WTC11 (cell line): ENCODE data around the gene ELL3. TPM values are rescaled to one million over a fixed set of nuclear protein-coding genes. Genes with fewer than 3 reads are reported as not detected.
A peak's percentile ranks its signal among the peaks of the same experiment; 100 is the strongest.

Experiments
- ATAC-seq: fragments of 200-7000 bp; cut with Tn5 transposase; 2 replicates; pipeline ENCODE4 v1.10.0; 2021; ENCODE audit warnings: mild to moderate bottlenecking, moderate library complexity
- CTCF ChIA-PET: fragments of 300-600 bp; sonication (Branson Sonifier 250); formaldehyde crosslinking; loops from one replicate; lab custom pipeline; 2021; ENCODE audit warnings: antibody characterized with exemption; lab: Charles Lee
- POLR2A ChIA-PET: fragments of 350-600 bp; sonication (Branson Sonifier 250); formaldehyde crosslinking; loops from one replicate; lab custom pipeline; 2021; ENCODE audit warnings: antibody characterized with exemption; lab: Charles Lee
- DNase-seq: peaks from one replicate; pipeline ENCODE4 v3.0.0; 2021; ENCODE audit warnings: low spot score
- H3K27ac Mint-ChIP-seq: 2 replicates; pipeline ENCODE4 v1.8.0; 2021; ENCODE audit warnings: mixed read lengths
- H3K27me3 Mint-ChIP-seq: 2 replicates; pipeline ENCODE4 v1.8.0; 2021; ENCODE audit warnings: low read depth, mild to moderate bottlenecking, moderate library complexity, mixed read lengths
- H3K36me3 Mint-ChIP-seq: 2 replicates; pipeline ENCODE4 v1.8.0; 2021; ENCODE audit warnings: mixed read lengths
- H3K4me1 Mint-ChIP-seq: 2 replicates; pipeline ENCODE4 v1.8.0; 2022; ENCODE audit warnings: mixed read lengths
- H3K4me3 Mint-ChIP-seq: 2 replicates; pipeline ENCODE4 v1.8.0; 2021; ENCODE audit warnings: mild to moderate bottlenecking, moderate library complexity, mixed read lengths
- H3K9me3 Mint-ChIP-seq: 2 replicates; pipeline ENCODE4 v1.8.0; 2021; ENCODE audit warnings: mixed read lengths
- ELF4 ChIP-seq: sonication (generic); formaldehyde crosslinking; IDR thresholded peaks from 2 replicates; pipeline ENCODE4 v1.8.1; 2022; ENCODE audit warnings: low read depth, mild to moderate bottlenecking, moderate library complexity, missing genetic modification reagents
- EMX1 ChIP-seq: fragments of 250-450 bp; sonication (Bioruptor Pico); IDR thresholded peaks from 2 replicates; pipeline ENCODE4 v1.8.0; 2021; ENCODE audit warnings: mild to moderate bottlenecking
- ETV6 ChIP-seq: sonication (generic); formaldehyde crosslinking; IDR thresholded peaks from 2 replicates; pipeline ENCODE4 v1.8.1; 2022; ENCODE audit warnings: mild to moderate bottlenecking, missing genetic modification reagents
- FOXP1 ChIP-seq: sonication (generic); formaldehyde crosslinking; IDR thresholded peaks from 2 replicates; pipeline ENCODE4 v1.8.0; 2022; ENCODE audit warnings: missing genetic modification reagents, mild to moderate bottlenecking, moderate library complexity, borderline replicate concordance
- MXD4 ChIP-seq: fragments of 250-450 bp; sonication (Bioruptor Pico); IDR thresholded peaks from 2 replicates; pipeline ENCODE4 v1.8.0; 2021; ENCODE audit warnings: mild to moderate bottlenecking, moderate library complexity, borderline replicate concordance
- NFE2L1 ChIP-seq: sonication (generic); formaldehyde crosslinking; IDR thresholded peaks from 2 replicates; pipeline ENCODE4 v1.8.1; 2023; ENCODE audit warnings: missing genetic modification reagents
- RORB ChIP-seq: fragments of 250-450 bp; sonication (Bioruptor Pico); IDR thresholded peaks from 2 replicates; pipeline ENCODE4 v1.9.0; 2021; ENCODE audit warnings: mild to moderate bottlenecking
- ZBTB21 ChIP-seq: sonication (generic); formaldehyde crosslinking; IDR thresholded peaks from 2 replicates; pipeline ENCODE4 v1.8.1; 2023; ENCODE audit warnings: mild to moderate bottlenecking, missing genetic modification reagents, borderline replicate concordance
- ZNF121 ChIP-seq: sonication (generic); formaldehyde crosslinking; IDR thresholded peaks from 2 replicates; pipeline ENCODE4 v1.8.0; 2023; ENCODE audit warnings: missing genetic modification reagents
- ZNF219 ChIP-seq: sonication (generic); formaldehyde crosslinking; IDR thresholded peaks from 2 replicates; pipeline ENCODE4 v1.8.0; 2023; ENCODE audit warnings: missing genetic modification reagents, mild to moderate bottlenecking, borderline replicate concordance
- ZNF263 ChIP-seq: sonication (generic); formaldehyde crosslinking; IDR thresholded peaks from 2 replicates; pipeline ENCODE4 v1.8.1; 2022; ENCODE audit warnings: low read depth, mild to moderate bottlenecking, moderate library complexity, missing genetic modification reagents
- total RNA-seq: library from RNA; stranded (reverse); gene quantifications from 3 replicates; pipeline ENCODE4 v1.2.3, GENCODE V29; 2021
- TF ChIP-seq, protein P1 (sequence below): sonication (generic); formaldehyde crosslinking; IDR thresholded peaks from 2 replicates; pipeline ENCODE4 v1.8.1; 2023; ENCODE audit warnings: mild to moderate bottlenecking, missing genetic modification reagents, borderline replicate concordance
- TF ChIP-seq, protein P2 (sequence below): fragments of 250-450 bp; sonication (Bioruptor Pico); IDR thresholded peaks from 2 replicates; pipeline ENCODE4 v1.9.0; 2021; ENCODE audit warnings: mild to moderate bottlenecking
- TF ChIP-seq, protein P3 (sequence below): sonication (generic); formaldehyde crosslinking; IDR thresholded peaks from 2 replicates; pipeline ENCODE4 v1.8.0; 2022; ENCODE audit warnings: missing genetic modification reagents
- TF ChIP-seq, protein P4 (sequence below): sonication (generic); formaldehyde crosslinking; IDR thresholded peaks from 2 replicates; pipeline ENCODE4 v1.8.1; 2022; ENCODE audit warnings: low read depth, missing genetic modification reagents, borderline replicate concordance
- TF ChIP-seq, protein P5 (sequence below): sonication (generic); formaldehyde crosslinking; IDR thresholded peaks from 2 replicates; pipeline ENCODE4 v1.8.0; 2022; ENCODE audit warnings: mild to moderate bottlenecking, missing genetic modification reagents
- TF ChIP-seq, protein P6 (sequence below): sonication (generic); formaldehyde crosslinking; IDR thresholded peaks from 2 replicates; pipeline ENCODE4 v1.8.0; 2022; ENCODE audit warnings: mild to moderate bottlenecking, missing genetic modification reagents
- TF ChIP-seq, protein P7 (sequence below): sonication (generic); formaldehyde crosslinking; IDR thresholded peaks from 2 replicates; pipeline ENCODE4 v1.8.1; 2022; ENCODE audit warnings: mild to moderate bottlenecking, moderate library complexity, missing genetic modification reagents

The ELL3 gene
- total RNA-seq, 1 experiment from 2014 or later, result 8.8 TPM

DNA sequence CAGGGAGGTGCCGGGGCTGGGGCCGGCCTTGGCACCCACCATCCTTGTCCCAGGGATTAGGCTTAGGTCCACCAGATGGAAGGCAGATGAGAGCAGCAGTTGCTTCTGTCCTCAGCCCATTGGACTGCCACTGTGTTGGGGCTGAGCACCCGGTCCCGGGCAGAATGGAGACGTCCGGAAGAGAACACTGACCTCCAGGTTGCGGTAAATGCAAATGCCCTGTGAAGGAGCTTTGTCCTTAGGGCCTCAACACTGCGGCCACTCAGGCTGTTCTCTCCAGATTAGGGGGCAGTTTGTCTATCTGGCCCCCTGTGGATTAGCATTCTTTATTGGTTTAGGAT, 23.1 kb upstream of the ELL3 start, which contains the start of gene SERINC4:
SERINC4 (minus strand) TSS at position 276 of the 341 bp plus-strand sequence; CDS start at position 42, 234 bp downstream.
- Mint-ChIP-seq H3K27me3 (no peaks in the 10 kb centered on the region), H3K4me3 (peak within 1 kb of the TSS; percentile 99), H3K4me1 (peaks cover 44% of the 10 kb centered on the region), H3K36me3 (peaks cover 57% of the 10 kb centered on the region), H3K9me3 (no peaks in the 10 kb centered on the region), H3K27ac (peak within 1 kb of the TSS; percentile 99)
- ChIA-PET CTCF (interaction anchor here (1.0 to 1.9 kb wide), 4 partner anchors 23 to 429 kb away, joined by 3 to 15 read pairs (median 4); partner anchors contain the start of genes ELL3, MFAP1, TUBGCP4 and ZSCAN29), POLR2A (interaction anchor here (1.1 to 1.6 kb wide), 4 partner anchors 10 to 25 kb away, joined by 3 to 12 read pairs (median 5); partner anchors contain the start of genes ELL3 and MFAP1)
- TF ChIP-seq NFE2L1 (CRISPR knock-in tag) (no peak), RORB (CRISPR knock-in tag) (no peak), MXD4 (CRISPR knock-in tag) (no peak), ELF4 (CRISPR knock-in tag) (no peak), EMX1 (no peak)
- TF ChIP-seq, protein P1, sequence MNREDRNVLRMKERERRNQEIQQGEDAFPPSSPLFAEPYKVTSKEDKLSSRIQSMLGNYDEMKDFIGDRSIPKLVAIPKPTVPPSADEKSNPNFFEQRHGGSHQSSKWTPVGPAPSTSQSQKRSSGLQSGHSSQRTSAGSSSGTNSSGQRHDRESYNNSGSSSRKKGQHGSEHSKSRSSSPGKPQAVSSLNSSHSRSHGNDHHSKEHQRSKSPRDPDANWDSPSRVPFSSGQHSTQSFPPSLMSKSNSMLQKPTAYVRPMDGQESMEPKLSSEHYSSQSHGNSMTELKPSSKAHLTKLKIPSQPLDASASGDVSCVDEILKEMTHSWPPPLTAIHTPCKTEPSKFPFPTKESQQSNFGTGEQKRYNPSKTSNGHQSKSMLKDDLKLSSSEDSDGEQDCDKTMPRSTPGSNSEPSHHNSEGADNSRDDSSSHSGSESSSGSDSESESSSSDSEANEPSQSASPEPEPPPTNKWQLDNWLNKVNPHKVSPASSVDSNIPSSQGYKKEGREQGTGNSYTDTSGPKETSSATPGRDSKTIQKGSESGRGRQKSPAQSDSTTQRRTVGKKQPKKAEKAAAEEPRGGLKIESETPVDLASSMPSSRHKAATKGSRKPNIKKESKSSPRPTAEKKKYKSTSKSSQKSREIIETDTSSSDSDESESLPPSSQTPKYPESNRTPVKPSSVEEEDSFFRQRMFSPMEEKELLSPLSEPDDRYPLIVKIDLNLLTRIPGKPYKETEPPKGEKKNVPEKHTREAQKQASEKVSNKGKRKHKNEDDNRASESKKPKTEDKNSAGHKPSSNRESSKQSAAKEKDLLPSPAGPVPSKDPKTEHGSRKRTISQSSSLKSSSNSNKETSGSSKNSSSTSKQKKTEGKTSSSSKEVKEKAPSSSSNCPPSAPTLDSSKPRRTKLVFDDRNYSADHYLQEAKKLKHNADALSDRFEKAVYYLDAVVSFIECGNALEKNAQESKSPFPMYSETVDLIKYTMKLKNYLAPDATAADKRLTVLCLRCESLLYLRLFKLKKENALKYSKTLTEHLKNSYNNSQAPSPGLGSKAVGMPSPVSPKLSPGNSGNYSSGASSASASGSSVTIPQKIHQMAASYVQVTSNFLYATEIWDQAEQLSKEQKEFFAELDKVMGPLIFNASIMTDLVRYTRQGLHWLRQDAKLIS (CRISPR knock-in tag), result no peak
- TF ChIP-seq, protein P2, sequence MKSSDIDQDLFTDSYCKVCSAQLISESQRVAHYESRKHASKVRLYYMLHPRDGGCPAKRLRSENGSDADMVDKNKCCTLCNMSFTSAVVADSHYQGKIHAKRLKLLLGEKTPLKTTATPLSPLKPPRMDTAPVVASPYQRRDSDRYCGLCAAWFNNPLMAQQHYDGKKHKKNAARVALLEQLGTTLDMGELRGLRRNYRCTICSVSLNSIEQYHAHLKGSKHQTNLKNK (CRISPR knock-in tag), result no peak
- TF ChIP-seq, protein P3, sequence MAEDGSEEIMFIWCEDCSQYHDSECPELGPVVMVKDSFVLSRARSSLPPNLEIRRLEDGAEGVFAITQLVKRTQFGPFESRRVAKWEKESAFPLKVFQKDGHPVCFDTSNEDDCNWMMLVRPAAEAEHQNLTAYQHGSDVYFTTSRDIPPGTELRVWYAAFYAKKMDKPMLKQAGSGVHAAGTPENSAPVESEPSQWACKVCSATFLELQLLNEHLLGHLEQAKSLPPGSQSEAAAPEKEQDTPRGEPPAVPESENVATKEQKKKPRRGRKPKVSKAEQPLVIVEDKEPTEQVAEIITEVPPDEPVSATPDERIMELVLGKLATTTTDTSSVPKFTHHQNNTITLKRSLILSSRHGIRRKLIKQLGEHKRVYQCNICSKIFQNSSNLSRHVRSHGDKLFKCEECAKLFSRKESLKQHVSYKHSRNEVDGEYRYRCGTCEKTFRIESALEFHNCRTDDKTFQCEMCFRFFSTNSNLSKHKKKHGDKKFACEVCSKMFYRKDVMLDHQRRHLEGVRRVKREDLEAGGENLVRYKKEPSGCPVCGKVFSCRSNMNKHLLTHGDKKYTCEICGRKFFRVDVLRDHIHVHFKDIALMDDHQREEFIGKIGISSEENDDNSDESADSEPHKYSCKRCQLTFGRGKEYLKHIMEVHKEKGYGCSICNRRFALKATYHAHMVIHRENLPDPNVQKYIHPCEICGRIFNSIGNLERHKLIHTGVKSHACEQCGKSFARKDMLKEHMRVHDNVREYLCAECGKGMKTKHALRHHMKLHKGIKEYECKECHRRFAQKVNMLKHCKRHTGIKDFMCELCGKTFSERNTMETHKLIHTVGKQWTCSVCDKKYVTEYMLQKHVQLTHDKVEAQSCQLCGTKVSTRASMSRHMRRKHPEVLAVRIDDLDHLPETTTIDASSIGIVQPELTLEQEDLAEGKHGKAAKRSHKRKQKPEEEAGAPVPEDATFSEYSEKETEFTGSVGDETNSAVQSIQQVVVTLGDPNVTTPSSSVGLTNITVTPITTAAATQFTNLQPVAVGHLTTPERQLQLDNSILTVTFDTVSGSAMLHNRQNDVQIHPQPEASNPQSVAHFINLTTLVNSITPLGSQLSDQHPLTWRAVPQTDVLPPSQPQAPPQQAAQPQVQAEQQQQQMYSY, result no peak
- ATAC-seq, result no peak
- DNase-seq, result no peak

DNA sequence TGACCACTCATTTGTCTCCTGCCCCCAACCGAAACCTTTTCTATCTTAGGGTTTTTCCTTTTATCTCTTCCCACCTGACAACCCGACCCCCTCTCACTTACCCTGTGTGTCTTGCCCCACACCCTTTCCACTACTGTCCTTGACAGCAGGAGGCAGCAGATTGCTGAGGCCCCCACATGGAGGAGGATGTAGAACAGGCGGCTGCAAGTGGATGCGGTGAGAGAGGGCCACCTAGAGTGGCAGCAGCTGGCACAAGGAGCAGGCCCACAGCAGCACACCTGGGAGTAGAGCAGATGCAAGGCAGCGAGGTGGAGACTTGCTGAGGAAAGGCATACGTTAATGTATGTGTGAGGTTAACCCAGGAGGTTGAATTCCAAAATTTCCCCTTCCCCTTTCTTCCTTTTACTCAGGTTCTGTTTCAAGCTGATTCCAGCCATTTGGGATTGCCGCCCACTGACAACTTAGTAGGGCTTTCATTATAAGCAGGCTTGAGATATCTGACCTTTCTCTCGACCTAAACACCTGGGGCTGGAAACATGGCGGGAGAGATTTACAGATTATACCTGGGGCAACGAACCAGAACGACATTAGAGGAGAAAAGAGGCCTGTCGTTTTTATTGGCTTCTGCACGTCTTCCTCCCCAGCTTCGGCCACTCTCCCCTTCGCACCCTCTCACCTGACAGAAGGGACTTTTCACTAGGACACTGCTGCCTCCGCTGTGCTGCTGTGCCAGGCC, 22.6 kb upstream of the ELL3 start:
- peaks cover 49% of the 10 kb centered on the region for H3K4me1 Mint-ChIP-seq
- H3K9me3 Mint-ChIP-seq, result no peaks in the 10 kb centered on the region
- no peak for ATAC-seq
- DNase-seq, result no peak
- POLR2A ChIA-PET, result interaction anchor here (1.5 kb wide), 1 partner anchor 25 kb away, joined by 4 read pairs; the partner anchor contains the start of gene MFAP1
- H3K36me3 Mint-ChIP-seq, result peaks cover 57% of the 10 kb centered on the region
- CTCF ChIA-PET, result interaction anchor here (1.9 kb wide), 1 partner anchor 23 kb away, joined by 15 read pairs; the partner anchor contains the start of gene ELL3
- H3K27me3 Mint-ChIP-seq, result no peaks in the 10 kb centered on the region
- no peak for TF ChIP-seq FOXP1
- TF ChIP-seq ZBTB21, result no peak
- TF ChIP-seq, protein P4, sequence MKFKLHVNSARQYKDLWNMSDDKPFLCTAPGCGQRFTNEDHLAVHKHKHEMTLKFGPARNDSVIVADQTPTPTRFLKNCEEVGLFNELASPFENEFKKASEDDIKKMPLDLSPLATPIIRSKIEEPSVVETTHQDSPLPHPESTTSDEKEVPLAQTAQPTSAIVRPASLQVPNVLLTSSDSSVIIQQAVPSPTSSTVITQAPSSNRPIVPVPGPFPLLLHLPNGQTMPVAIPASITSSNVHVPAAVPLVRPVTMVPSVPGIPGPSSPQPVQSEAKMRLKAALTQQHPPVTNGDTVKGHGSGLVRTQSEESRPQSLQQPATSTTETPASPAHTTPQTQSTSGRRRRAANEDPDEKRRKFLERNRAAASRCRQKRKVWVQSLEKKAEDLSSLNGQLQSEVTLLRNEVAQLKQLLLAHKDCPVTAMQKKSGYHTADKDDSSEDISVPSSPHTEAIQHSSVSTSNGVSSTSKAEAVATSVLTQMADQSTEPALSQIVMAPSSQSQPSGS, result no peak
- TF ChIP-seq ZNF219 (CRISPR knock-in tag), result no peak
- TF ChIP-seq ZNF121, result no peak
- TF ChIP-seq ETV6 (CRISPR knock-in tag), result no peak
- TF ChIP-seq, protein P5, sequence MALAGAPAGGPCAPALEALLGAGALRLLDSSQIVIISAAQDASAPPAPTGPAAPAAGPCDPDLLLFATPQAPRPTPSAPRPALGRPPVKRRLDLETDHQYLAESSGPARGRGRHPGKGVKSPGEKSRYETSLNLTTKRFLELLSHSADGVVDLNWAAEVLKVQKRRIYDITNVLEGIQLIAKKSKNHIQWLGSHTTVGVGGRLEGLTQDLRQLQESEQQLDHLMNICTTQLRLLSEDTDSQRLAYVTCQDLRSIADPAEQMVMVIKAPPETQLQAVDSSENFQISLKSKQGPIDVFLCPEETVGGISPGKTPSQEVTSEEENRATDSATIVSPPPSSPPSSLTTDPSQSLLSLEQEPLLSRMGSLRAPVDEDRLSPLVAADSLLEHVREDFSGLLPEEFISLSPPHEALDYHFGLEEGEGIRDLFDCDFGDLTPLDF (CRISPR knock-in tag), result no peak
- TF ChIP-seq, protein P6, sequence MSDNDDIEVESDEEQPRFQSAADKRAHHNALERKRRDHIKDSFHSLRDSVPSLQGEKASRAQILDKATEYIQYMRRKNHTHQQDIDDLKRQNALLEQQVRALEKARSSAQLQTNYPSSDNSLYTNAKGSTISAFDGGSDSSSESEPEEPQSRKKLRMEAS (CRISPR knock-in tag), result no peak
- no peak for TF ChIP-seq ZNF263
- TF ChIP-seq, protein P7, sequence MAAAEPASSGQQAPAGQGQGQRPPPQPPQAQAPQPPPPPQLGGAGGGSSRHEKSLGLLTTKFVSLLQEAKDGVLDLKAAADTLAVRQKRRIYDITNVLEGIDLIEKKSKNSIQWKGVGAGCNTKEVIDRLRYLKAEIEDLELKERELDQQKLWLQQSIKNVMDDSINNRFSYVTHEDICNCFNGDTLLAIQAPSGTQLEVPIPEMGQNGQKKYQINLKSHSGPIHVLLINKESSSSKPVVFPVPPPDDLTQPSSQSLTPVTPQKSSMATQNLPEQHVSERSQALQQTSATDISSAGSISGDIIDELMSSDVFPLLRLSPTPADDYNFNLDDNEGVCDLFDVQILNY (CRISPR knock-in tag), result no peak
- TF ChIP-seq, all 79 proteins: peak for 0
- H3K27ac Mint-ChIP-seq, result peak overlapping the region; percentile 99
- peak overlapping the region; percentile 24; the same call in 1 of the 2 replicates for H3K4me3 Mint-ChIP-seq
